ENCODE data around the gene MBLAC1. TPM values are rescaled to one million over a fixed set of nuclear protein-coding genes. Genes with fewer than 3 reads are reported as not detected.

Gene MBLAC1
- total and polyA plus RNA-seq, 9 of the 15 experiments (the other 6 are each of a cell fraction or from before 2014, with no cell fraction given): 0.03 to 3.1 (median 0.52) TPM

GRCh38 chr7:100177045-100178001, 50.6 kb downstream of the MBLAC1 start, which contains the start of the genes GPC2 and STAG3 (continued):
- TF ChIP-seq ZNF511 (CRISPR knock-in tag; IDR thresholded peaks at IDR 0.05): peak; percentile 64; the same call in 1 of the 2 replicates
- TF ChIP-seq ZNF124 (CRISPR knock-in tag; IDR thresholded peaks at IDR 0.05): no peak
- no peak for TF ChIP-seq SREBF2 (CRISPR knock-in tag; IDR thresholded peaks at IDR 0.05)
- no peak for TF ChIP-seq DLX4 (CRISPR knock-in tag; IDR thresholded peaks at IDR 0.05)
- TF ChIP-seq ZNF282 (CRISPR knock-in tag; IDR thresholded peaks at IDR 0.05): peak; percentile 36; the same call in 1 of the 2 replicates
- TF ChIP-seq NR0B1 (IDR thresholded peaks at IDR 0.05; ENCODE audit: partially characterized antibody): no peak
- TF ChIP-seq GATA2 (CRISPR knock-in tag; IDR thresholded peaks at IDR 0.05): no peak
- TF ChIP-seq BDP1 (IDR thresholded peaks at IDR 0.05; ENCODE audit: insufficient read depth, insufficient read length): no peak
- 0 out of 4 replicates have a peak, but pooled peaks of 1 of the 2 experiments have one; percentile 7 for TF ChIP-seq KDM1A (IDR thresholded peaks at IDR 0.05)
- 0 out of 2 replicates have a peak, but pooled peaks have one; percentile 47 for TF ChIP-seq ZFP91 (CRISPR knock-in tag; IDR thresholded peaks at IDR 0.05)
- TF ChIP-seq TOE1 (IDR thresholded peaks at IDR 0.05; ENCODE audit: borderline replicate concordance): no peak
- TF ChIP-seq TOE1 (CRISPR knock-in tag; IDR thresholded peaks at IDR 0.05; ENCODE audit: borderline replicate concordance, low read depth): peak; percentile 65; the same call in 1 of the 2 replicates
- TF ChIP-seq STAT5B (CRISPR knock-in tag; IDR thresholded peaks at IDR 0.05): no peak
- TF ChIP-seq MIER1 (IDR thresholded peaks at IDR 0.05; ENCODE audit: low read depth): no peak
- peak; percentile 72; the same call in 1 of the 2 replicates for TF ChIP-seq ZNF431 (CRISPR knock-in tag; IDR thresholded peaks at IDR 0.05)
- TF ChIP-seq HOXB6 (CRISPR knock-in tag; IDR thresholded peaks at IDR 0.05; ENCODE audit: borderline replicate concordance): no peak
- TF ChIP-seq ZNF311 (CRISPR knock-in tag; IDR thresholded peaks at IDR 0.05): no peak
- no peak; the same call in 1 of the 2 replicates for TF ChIP-seq CREB3L1 (IDR thresholded peaks at IDR 0.05; ENCODE audit: borderline replicate concordance, low read depth)
- TF ChIP-seq ELF4 (CRISPR knock-in tag; IDR thresholded peaks at IDR 0.05): no peak
- TF ChIP-seq PHB2 (IDR thresholded peaks at IDR 0.05; ENCODE audit: low read depth): no peak
